Superior temporal gyrus (tissue), 1 donor: ENCODE data around the gene TNFRSF9.
A peak's percentile ranks its signal among the peaks of the same experiment; 100 is the strongest.
"Not testable (repeated sequence)": the region's sequence is repeated elsewhere in the genome, so short reads cannot be mapped to it uniquely, and the experiment has no call there.

Experiments used
- DNase-seq: peaks from one replicate; pipeline ENCODE4 v3.0.0-alpha.2; 2016; ENCODE audit errors: extremely low spot score

The TNFRSF9 gene

DNA sequence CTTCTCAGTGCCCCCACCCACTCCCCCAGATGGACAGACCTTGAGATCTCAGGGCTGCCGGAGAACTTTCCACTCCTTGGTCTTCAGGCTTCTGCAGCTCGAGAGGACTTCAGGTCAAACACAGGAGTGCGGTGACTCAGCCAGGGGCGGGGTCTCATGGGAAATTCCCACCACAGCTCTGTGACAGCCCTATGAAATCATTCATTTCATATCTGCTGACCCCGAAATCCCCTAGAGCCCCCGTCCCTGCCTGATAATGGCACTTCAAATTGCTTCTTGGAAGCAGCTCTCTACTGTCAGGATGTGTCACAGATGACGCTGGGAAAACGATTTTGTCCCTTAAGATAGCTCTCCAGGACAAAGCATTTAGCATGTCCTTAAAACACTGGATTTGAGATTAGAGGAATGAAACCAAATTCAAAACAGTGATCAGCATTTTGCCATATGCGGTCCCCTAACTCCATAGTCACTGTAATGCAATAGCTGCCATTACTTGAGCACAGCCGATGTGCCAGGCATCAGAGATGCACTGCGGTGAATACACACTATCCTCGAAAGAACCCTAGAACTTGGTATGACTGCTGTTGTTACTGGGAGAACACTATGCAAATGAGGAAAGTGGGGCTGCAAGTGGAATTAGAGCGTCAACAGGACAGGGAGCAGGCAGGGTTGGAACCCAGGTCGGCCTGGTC, at the start of gene TNFRSF9:
TNFRSF9 (minus strand) TSS at position 95 of the 692 bp plus-strand sequence. CDS start 845 bp downstream, outside the sequence.
- no peak for DNase-seq

DNA sequence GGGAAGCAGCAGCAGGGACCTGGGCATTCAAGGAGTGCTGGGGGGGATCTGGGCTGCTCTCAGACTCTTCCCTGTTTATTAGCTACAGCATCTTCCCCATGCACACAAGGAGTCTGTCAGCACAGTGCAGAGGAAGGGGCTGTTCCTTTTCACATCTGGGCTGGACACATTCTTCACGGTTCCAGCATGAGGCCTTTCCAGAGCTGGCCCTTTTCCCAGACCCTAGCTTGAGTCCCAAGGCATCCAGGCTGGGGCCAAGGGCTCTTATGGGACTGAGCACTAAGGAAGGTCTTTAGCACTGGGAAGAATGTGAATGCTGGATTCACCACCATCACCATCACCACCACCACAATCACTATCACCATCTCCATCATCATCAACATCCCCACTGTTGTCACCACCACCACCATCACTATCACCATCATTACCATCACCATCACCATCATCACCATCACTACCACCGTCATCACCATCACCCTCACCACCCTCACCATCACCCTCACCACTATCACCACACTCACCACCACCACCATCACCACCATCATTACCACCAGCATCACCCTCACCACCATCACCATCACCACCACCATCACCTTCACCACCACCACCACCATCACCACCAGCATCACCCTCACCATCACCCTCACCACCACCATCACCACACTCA, 49.3 kb upstream of the TNFRSF9 start:
- no peak for DNase-seq

DNA sequence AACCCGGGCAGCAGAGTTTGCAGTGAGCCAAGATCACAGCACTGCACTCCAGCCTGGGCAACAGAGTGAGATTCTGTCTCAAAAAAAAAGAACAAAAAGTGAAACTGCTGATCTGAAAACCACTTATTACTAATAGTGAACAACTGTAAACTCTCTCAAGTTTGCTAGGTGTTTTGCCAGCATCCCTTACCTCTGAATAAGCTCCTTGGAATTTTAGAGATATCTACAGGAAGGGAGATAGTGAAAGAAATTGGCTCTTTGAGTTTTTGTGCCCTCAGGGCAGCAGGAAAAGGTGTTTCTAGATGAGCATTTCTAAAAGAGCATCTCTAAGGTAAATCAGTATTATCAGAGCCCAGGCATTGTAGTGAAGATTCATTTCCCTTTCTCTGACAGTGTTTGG, 47.9 kb upstream of the TNFRSF9 start:
- DNase-seq, result no peak

DNA sequence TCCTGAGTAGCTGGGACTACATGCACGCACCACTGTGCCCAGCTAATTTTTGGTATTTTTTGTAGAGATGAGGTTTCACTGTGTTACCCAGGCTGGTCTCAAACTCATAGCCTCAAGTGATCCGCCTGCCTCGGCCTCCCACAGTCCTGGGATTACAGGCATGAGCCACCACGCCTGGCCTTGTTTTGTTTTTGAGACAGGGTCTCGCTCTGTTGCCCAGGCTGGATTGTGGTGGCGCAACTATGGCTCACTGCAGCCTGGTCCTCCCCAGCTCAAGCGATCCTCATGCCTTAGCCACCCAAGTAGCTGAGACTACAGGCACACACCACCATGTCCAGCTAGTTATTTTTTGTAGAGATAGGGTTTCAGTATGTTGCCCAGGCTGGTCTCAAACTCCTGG, 46.9 kb upstream of the TNFRSF9 start:
- DNase-seq, result no peak

DNA sequence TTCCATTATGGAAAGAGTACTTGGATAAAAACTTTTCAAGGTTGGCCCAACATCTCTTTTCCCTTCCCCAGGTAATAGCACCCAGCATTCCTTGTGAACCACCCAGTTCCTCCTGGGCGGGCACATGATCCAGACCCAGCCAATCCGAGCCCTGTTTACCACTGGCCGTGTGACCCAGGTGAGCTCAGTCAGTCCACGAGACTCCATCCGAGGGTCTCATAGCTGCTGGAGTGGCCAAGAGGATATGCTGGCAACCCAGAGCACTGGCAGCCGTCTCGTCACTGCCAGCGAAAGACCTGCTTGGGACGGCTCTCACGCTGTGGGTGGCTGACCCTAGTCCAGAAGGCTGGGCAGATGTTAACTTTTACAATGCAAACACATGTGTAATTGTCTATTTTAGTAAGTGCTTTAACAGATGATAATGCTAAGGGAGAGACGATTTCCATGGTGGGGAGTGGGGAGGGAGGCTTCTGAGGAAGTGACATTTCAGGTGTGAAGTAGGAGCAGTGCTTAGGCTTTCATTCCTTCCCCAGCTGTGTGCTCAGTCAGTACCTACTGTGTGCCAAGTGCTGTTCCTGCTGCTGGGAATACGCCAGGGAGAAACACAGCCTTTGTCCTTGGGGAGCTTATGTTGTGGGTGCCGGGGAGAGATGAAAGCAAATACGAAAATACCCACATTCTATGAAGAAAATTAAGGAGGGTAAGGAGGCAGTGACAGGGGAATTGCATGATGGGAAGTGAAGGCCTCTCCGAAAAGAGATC, 45.4 kb upstream of the TNFRSF9 start:
- no peak for DNase-seq

DNA sequence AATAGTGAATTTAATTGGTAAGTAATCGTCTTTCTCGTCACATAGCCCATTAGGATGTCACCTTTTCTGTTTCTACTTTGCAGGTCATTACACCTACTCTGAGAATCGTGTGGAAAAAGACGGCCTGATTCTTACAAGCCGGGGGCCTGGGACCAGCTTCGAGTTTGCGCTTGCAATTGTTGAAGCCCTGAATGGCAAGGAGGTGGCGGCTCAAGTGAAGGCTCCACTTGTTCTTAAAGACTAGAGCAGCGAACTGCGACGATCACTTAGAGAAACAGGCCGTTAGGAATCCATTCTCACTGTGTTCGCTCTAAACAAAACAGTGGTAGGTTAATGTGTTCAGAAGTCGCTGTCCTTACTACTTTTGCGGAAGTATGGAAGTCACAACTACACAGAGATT, 44.2 kb upstream of the TNFRSF9 start:
- no peak for DNase-seq

DNA sequence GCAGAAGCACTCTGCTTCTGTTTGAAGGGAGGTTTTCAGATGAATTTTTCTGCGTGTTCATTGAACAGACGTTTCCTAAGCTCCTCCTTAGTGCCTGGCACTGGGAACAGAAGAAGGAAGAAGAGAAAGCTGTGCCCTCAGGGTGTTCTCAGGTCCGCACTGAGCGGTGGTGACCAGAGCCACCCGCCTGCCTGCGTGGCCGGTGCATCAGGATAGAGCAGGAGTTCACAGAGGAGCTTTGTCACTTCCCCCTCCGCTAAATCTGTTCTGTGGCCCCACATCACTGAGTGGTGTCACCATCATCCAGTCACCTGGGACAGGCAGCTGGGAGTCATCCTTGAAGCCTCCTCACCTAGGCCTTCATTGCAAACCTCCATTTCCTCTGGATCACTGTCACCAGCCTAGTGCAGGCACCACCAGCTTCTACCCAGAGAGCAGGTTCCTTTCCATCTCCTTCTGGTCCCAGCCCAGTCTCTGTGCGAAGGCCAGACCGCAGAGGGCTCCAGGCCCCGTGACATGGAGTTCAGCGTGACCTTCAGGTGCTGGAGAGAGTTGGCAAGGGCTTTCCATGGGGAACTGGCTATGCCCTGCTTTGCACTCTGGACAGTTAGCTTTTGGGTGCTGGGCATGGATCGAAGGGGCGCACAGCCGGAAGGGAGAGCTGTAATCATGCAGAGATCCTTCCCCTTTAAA, 42.6 kb upstream of the TNFRSF9 start:
- DNase-seq, result no peak

DNA sequence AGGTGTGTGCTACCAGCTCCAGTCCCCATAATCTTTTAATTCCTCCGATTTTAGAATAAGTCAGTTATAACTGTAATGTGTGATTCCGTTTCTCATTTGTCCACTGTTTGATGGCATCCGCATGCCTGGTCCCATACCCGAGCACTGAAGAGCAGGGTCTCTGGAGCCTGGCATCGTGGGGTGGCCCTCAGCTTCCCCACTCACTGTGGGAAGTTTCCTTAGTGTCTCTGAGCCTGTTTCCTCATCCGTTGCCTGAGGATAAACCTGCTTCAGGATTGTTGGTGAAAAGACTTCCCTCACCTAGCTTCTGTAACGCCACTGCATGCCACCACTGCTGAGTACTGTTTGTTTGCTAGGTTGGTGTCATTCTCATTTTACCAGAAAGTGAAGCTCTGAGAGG, 40.3 kb upstream of the TNFRSF9 start:
- DNase-seq, result no peak

DNA sequence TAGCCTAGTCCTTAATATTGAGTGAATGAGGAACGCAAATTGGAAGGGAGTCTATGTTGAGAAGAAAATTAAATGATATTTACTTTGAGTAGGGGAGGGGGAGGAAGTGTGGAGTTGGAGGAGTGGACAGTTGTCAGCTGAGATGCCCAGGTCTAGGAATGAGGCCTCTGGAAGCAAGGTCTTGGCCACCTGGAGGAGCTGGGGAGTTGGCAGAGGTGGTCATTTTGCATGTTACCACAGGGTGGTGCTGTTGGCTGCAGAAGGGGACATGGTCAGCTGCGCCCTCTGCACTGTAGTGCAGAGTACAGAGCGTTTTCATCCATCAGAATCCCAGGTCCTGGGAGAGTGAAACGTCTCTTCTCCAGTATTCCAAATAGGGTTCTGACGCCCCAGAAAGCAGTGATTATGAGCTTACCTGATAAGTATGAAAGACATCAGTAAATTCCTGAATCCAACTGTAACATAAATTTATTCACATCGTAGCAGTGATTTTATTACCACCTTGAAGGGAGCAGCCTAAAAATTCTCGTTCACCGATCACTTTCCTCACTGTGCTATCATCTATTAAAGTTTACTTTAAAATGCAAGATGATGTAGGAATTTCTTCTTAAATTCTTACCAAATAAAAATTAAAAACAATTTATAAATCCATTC, 34.7 kb upstream of the TNFRSF9 start:
- DNase-seq, result peak; percentile 83

DNA sequence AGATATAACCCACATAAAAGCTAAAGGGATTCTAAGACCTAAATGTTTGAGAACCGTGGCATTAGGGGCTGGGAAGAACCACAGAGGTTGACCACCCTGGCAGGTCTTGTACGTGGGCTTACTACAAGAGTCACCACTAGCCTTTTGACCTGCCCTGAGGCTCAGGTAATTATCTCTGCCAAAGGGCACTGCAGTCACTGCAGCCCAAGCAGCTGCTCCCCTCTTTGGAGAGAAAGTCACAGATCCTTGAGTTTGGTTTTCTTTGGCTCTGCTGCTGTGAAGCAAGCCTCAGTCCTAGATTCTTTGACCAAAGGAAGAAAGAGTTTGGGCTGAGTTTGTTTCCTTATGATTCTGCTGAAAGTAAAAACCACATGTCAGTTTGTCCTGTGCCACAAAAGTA, 32.4 kb upstream of the TNFRSF9 start:
- DNase-seq, result no peak

DNA sequence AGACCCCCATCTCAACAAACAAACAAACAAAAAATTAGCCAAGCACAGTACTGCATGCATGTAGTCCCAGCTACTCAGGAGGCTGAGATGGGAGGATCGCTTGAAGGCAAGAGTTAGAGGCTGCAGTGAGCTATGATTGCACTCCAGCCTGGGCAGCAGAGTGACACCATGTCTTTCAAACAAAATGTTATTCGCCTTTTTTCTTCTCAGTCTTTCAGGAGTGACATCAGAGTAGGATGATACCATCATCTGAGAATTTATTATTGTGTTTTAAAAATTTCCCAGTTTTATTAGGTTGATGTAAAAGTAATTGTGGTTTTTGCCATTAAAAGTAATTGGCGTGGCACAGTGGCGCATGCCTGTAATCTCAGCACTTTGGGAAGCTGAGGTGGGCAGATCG, 31.6 kb upstream of the TNFRSF9 start:
- no peak for DNase-seq

DNA sequence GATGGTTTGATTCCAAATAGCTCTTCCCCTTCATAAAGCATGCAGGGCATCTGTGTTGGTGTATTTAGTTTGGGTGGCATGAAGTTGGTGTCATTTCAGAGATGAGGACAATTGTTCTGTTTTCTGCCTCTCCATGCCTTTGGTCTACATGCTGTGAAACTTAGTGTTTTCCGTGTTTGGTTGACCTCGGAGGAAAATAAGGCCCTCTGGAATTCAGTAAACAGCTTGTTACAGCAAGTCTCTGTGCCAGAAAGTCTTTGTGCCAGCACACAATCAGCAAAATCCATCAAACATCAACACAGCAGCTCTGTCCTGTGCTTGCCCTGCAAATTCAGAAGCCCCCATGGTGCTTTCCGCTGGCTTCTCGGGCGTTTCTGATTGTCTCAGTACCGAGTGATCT, 30.4 kb upstream of the TNFRSF9 start:
- no peak for DNase-seq

DNA sequence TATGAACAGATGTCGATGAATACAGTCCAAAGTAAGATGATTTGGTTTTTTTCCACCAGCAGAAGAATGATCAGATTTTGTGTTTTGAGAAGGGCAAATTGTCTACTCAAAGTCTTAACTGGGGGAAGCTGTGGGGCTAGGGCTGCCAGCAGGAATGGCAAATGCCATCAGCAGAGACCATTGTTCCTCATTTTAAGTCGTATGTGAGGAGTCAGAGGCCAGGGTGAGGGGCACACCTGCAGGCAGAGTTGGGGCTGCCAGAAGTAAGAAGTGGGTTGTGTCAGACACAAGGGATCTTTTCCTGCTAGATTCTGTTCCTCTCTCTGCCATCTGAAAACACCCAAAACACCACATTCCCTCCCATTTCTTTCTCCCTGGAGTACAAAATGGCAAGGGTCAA, 29.6 kb upstream of the TNFRSF9 start:
- DNase-seq, result no peak

DNA sequence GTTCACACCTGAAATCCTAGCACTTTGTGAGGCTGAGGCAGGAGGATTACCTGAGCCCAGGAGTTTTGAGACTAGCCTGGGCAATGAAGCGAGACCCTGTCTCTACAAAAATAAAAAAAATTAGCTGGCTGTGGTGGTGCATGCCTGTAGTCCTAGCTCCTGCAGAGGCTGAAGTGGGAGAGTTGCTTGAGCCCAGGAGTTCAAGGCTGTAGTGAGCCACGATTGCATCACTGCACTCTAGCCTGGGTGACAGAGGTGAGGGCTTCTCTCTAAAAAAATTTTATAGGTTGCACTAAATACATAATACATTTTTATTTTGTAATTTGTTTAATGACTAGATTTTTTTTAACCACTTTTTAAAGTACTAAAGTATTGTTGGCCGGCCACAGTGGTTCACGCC, 27.0 kb upstream of the TNFRSF9 start:
- DNase-seq, result no peak

DNA sequence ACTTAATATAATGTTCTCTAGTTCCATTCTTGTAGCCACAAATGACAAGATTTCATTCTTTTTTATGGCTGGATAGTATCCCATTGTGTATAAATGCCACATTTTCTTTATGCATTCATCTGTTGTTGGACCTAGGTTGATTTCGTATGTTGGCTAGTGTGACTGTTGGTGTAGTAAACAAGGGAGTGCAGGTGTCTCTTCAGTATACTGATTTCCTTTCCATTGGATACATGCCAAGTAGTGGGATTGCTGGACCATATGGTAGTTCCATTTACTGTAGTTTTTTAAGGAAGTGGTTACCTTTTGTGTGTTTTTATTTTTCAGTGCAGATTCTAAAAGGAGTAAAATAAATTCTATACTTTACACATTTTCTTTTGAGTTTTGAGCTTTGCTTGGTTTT, 26.6 kb upstream of the TNFRSF9 start:
- no peak for DNase-seq

DNA sequence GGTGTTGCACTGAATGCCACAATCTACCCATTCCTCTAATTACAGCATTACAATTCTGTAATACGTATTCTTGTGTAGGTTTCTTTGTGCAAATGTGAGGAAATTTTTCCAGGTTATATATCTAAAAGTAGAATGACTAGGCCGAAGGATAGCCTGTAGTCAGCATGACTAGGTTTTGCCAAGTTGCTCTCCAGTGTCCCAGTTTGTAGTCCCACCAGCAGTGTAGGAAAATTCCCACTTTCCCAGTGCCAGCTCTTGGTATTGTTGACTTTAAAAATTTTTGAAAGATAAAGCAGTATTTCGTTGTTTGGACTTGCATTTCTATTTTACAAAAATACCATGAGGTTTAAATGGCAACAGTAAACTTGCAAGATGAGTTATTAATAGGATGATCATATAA, 23.8 kb upstream of the TNFRSF9 start:
- no peak for DNase-seq

DNA sequence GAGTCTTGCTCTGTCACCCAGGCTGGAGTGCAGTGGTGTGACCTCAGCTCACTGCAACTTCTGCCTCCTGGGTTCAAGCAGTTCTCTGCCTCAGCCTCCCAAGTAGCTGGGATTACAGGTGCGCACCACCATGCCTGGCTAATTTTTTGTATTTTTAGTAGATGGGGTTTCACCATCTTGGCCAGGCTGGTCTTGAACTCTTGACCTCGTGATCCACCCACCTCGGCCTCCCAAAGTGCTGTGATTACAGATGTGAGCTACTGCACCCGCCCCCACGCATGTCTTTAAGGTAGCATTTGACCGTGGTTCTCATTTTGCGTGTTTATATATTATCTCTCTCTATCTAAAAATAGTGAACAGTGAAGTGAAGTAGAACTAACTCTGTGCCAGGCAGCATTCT, 23.2 kb upstream of the TNFRSF9 start:
- DNase-seq, result not testable (repeated sequence)

DNA sequence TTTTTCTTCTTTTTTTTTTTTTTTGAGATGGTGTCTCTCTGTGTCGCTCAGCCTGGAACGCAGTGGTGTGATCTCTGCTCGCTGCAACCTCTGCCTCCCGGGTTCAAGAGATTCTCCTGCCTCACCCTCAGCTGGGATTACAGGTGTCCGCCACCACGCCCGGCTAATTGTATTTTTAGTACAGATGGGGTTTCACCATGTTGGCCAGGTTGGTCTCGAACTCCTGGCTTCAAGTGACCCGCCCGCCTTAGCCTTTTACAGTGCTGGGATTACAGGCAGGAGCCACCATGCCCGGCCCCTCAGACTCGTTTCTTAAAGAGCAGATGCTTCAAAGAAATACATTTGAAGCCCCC, 22.7 kb upstream of the TNFRSF9 start:
- not testable (repeated sequence) for DNase-seq

DNA sequence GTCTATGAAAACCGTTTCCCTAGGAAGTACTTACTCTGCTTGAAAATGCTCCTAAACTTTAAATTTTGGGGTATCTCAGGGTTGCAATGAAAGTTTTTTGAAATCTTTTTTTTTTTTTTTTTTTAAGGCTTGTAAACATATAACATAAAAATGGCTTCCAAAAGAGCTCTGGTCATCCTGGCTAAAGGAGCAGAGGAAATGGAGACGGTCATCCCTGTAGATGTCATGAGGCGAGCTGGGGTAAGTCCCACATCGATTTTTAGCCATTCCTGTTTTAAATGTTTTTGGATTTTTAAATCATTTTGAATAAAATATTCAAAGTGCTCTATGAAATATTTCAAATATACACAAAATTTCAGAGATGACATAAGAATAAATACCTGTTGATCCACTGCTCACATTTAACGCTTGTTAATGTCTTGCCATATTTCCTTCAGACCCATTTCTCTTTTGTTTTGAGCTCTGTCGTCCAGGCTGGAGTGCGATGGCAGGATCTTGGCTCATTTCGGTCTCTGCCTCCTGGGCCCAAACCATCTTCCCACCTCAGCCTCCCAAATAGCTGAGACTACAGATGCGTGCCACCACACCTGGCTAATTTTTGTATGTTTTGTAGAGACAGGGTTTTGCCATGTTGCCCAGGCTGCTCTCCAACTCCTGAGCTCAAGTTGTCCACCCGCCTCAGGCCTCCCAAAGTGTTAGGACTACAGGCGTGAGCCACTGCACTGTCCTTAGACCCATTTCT, 22.2 kb upstream of the TNFRSF9 start:
- no peak for DNase-seq

DNA sequence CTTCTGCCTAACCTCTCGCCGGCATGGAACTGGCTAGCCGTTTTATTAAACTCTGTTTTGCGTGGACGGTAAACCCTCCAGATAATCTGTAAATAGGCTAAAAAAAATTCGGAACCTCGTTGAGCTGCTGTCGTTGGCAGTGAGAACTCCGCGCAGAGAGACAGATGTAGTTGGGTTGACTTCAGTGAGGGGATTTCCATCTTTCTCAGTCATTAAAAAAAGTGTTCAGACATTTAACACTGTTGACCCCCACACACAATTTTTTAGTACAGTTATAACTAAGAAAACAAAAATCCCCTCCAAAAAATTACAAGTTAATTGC, 21.3 kb upstream of the TNFRSF9 start:
- DNase-seq, result no peak
